GM19455 (cell line): Measurements from ENCODE around the gene OR2T11.
"Not testable (repeated sequence)": the region's sequence is repeated elsewhere in the genome, so short reads cannot be mapped to it uniquely, and the experiment has no call there.

ENCODE experiments used
- ATAC-seq: cut with Tn5 transposase; IDR thresholded peaks from one replicate; pipeline ENCODE4 v1.9.1; 2021; ENCODE audit not compliant: unreplicated experiment

The OR2T11 gene

DNA sequence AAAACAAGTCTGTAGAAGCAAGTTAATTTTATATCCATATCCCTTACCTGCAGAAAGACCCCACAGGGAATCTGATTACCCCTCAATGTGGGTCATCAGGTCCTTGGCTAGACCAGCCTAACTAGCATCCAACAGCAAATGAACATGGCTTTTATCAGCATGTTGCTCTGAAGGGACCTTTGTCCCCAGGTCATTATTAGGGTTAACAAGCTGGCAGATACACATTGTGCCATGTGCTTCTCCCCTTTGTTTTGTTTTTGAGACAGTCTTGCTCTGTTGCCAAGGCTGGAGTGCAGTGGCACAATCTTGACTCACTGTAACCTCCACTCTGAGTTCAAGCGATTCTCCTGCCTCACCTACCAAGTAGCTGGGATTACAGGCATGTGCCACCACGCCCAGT lies at the start of gene OR2T11:
TSS of gene OR2T11 (minus strand) at position 101 of the 400 bp plus-strand sequence. CDS start 7,963 bp downstream, outside the sequence.
- ATAC-seq: not testable (repeated sequence)

DNA sequence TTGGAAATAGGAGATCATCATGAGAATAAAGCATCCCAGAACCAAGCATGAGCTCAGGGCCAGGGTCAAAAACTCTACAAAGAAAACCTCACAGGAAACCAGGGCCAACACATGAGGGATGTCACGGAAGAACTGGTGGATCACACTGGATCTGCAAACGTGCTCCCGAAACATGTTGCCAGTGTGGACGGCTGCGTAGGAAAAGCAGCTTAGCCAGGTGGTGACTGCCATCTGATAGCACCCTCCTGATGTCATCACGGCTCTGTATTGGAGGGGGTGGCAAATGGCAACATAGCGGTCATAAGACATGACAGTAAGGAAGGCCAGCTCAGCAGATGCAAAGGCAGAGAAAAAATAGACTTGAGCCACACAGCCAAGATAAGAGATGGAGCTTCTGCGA lies 46.8 kb upstream of the OR2T11 start:
- no peak for ATAC-seq

DNA sequence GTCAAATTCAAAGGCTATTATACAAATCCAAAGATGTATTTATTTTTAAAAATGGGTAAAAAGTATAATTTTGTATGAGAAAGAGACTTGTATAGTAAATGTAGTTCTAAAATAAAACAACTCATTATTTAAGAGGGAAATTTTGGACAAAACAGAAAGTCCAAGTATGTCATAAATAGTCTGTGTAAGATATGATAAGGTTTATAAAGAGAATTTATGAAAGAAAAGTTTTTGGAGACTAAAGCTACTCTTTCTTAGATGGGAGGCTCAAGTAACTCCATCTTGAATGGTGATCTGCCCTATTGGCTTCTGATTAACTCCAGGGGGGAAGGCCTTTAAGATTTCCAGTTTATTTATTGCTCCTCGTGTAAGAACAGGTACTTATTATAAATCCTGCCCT lies 35.1 kb upstream of the OR2T11 start:
- no peak for ATAC-seq

DNA sequence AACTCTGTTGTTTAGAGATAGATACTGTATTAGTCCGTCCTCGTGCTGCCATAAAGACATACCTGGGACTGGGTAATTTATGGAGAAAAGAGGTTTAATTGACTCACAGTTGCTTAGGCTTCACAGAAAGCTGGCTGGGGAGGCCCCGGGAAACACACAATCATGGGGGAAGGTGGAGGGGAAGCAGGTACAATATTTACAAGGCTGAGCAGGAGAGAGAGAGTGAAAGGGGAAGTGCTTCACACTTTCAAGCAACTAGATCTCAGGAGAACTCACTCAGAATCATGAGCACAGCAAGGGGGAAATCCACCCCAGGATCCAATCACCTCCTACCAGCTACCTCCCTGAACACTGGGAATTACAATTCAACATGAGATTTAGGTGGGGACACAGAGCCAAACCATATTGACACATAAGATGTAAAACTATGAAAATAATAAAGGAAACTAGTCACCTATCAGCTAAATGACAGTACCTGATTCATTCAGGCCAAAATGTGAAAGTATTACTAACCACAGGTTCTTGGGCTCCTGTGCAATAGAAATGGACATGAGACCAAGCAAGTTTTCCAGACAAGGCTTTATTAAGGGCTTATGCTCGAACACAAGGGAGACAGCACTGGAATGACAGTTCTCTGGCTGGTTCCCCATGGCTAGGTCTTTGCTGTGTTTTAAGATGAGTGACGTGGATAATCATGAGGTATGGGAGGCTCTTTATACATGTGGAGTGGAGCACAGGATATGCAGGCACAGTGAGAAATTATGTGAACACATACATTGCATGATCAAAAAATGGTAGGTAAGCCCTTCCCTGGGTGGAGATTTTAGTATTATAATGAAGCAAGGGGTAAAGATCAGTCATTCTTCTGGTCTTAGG lies 28.8 kb upstream of the OR2T11 start:
- ATAC-seq: peak; percentile 97

GRCh38 chr1:248656797-248657196 lies 21.9 kb upstream of the OR2T11 start:
- not testable (repeated sequence) for ATAC-seq

DNA sequence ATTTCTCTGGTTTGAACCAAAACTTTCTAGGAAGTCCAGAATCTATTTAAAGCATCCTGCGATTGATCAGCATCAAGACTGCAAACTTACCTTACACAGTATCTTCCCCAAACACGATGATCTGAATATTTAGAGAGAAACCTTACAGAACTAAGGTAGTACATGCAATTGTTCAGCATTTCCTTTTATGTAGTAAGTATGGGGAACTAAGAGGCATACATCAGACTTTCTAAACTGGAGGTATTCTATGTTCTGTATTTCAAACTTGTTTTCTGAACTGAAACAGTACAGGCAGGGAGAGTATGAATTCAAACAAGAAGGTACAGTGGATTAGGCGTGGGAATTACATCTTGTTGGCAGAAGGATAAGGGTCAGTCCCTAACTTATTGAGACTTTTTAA lies 20.5 kb upstream of the OR2T11 start, which contains the start of gene OR2T27:
TSS of gene OR2T27 (minus strand) at position 175 of the 400 bp plus-strand sequence. CDS start 4,644 bp downstream, outside the sequence.
- ATAC-seq: not testable (repeated sequence)

- ATAC-seq: not testable (repeated sequence)
Observed at GRCh38 chr1:248648770-248649536, 14.1 kb upstream of the OR2T11 start.

DNA sequence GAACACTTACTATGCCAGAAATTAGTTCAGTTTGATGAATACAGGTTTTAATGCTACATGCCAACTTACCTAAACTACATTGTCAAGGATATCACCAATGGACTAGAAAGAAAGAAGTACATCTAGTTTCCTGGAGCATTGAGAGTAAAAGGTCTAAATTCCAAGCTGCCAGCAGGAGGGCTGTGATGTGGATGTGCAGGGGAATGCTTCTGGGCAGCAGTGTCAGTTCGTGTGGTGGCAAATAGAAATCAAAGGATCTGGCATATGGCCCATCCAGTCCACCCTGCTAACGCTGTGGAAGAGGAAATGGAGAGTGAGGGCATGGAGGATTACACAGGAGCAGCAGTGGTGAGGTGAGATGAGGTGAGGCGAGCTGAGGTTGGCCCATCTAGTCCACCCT lies 10.3 kb upstream of the OR2T11 start, which contains the start of gene OR2T35:
TSS of gene OR2T35 (minus strand) at position 101 of the 400 bp plus-strand sequence. CDS start 6,020 bp downstream, outside the sequence.
- ATAC-seq: not testable (repeated sequence)

DNA sequence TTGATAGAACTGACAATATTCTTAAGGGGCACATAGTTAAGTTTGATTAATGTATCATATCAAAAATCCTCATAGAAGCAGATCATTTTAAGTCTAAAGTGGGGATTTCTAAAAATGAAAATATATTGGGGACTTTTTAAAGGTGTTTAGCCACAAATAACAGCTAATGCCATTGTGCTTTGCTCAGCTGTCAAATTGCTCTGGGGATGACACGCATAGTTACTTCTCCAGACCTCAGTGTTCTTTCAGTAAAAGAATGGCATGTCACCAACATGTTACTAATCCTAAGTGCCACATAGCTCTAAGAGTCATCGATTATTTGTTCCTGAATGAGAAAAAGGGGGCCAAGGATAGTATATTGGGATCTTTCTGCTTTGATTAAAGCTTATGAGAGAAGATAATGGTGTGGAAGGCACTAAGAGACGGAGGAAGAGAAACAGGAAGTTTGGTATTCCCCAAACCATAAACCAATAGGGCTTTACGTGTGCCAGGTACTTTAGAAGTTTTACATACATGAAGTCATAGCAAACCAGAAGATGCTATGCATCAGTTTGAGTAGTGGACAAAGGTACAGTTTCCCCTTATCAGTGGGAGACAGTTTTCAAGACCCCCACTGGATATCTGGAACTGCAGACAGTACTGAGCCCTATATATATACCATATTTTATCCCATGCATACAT lies 8.2 kb upstream of the OR2T11 start:
- peak; percentile 68 for ATAC-seq

DNA sequence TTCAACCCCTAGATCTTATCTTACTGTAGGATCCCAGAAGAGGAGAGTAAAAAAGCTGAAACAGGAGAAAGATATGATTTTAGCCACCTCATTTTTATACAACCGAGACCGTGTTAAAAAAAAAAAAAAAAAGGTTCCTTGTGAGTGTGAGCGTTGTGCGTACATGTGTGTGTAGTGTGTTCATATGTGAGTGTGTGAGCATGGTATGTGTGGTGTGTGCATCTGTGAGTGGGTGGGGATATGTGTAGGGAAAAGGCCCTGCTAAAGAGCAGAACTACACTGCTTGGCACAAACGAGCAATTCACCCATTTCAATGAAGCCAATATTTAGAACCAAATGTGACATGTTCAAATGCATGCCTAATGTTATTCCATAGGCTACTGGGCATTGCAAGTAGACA lies 6.7 kb upstream of the OR2T11 start:
- not testable (repeated sequence) for ATAC-seq

DNA sequence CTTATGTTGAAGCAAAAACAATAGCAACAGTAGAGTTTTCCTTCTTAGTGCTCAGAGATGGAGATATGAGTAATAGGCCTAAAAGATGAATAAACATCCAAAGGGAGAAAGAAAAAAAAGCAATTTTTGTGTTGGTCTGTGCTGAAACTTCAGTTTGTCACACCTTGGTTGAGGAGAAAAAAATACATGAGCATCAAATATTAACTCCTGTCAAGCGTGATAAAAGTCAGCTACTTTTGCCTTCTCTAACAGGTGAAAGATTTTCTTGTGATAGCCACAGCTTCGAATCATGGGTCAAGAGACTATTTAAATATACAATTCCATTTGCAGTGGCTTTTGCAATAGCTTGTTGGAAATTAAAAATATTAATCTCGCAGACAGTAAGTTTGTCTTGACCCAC lies 6.0 kb upstream of the OR2T11 start:
- ATAC-seq: not testable (repeated sequence)

DNA sequence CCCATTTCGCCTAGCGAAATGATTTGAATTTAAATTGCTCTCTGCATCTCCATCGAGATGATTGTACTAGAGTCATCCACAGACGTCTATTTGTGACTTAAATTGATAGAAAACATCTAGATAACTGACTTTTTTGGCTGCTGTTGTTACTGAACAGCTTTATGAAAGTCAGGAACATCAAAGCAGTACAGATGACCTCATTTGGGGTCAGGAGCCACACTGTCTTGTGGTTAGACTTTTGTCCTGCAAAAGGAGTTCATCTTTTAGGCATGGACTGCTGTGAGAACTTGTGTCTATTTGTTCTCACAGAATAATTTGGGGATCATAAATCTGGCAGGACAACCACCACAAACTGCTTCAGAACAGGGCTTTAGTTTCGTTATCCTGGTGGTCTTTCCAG lies 4.8 kb upstream of the OR2T11 start:
- ATAC-seq: peak; percentile 35

DNA sequence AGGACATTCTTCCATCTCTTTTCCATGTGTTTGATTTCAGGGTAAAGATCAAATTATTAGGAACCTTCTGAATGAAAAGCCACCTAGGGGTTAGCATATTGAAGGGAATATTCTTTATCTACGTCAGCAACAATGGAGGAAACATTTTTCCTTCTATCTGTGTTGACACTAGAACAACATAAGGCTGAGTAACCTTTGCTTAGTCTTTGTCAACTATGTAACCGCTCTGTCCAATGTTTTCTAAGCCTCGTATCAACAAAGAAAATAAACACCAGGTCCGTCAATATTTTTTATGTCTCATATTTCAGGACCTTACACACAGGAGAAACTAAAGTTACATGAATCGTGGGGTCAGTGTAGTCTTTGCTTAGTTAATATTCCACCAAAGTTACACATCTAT lies 1.7 kb upstream of the OR2T11 start:
- not testable (repeated sequence) for ATAC-seq

DNA sequence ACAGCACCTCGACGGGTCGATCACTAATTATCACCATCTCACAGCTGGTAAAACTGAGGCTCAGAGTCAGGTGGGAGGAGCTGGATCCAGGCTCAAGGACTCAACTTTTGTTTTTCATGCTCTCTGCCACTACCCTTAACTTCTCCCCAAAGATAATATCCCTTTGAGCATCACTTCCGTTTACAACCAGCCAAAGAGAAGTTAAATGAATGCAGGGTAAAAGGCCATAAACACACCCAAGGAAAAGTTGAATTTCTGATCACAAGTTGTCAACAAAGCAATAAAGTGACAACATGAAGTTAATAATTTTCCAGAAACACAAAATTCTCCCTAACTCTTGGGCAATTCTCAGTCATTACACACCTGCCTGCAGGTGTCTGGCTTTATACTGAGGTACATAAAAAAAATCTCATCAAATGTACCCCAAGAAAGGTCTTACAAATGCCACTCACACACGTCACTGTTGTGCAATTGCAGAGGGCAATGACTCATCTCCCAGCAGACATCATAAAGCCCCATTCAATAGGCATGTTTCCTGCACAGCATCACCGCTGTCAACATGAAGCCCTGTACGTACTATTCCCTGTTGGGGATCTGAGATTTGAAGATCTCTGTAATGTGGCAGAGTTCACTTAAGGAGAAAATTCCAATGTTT lies 3.4 kb downstream of the OR2T11 start:
- no peak for ATAC-seq

DNA sequence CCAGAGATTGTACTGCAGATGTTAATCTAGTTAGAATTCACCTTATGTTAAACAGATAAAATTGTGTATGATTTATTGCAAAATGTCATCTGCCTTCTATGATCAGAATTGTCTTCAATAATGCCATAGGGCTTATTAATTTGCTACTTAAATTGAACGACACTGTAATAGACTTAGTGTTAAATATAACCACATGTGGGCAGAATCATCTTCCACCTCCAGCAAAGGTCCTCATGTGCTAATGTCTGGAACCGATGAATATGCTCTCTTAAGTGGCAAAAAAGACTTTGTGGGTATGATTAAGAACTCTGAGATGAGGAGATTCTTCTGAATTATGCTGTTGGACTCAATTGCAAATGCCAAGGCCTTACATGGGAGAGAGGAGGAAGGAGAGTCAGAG lies 4.3 kb downstream of the OR2T11 start:
- no peak for ATAC-seq

GRCh38 chr1:248627971-248628844 lies 6.7 kb downstream of the OR2T11 start:
- ATAC-seq: peak; percentile 94

DNA sequence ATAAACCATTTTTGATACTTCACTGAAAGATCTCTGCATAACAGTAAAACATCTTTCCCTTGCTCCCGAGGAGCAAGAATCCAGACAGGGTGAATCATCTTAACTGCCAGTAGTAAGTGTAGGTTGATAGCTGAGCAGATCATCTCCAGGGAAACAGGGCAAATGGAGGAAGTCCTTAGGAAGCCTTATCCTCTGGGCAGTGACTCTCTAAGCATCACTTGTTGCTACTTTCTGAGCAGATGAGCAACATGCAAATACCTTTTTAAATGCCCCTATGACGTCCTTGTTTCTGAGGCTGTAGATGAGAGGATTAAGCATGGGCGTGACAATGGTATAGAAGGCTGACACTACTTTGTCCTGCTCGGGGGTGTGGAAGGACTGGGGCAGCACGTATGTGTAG lies 8.9 kb downstream of the OR2T11 start:
- no peak for ATAC-seq

GRCh38 chr1:248625166-248625565 lies 9.7 kb downstream of the OR2T11 start:
- no peak for ATAC-seq

- peak; percentile 96 for ATAC-seq
Observed at GRCh38 chr1:248622570-248623001, 12.3 kb downstream of the OR2T11 start.

- no peak for ATAC-seq
Observed at GRCh38 chr1:248621770-248622169, 13.1 kb downstream of the OR2T11 start.
